GM12878 (cell line): ENCODE data around the gene LRRC10B. TPM values are rescaled to one million over a fixed set of nuclear protein-coding genes. Genes with fewer than 3 reads are reported as not detected.
"Not testable (repeated sequence)": the region's sequence is repeated elsewhere in the genome, so short reads cannot be mapped to it uniquely, and the experiment has no call there.

Experiments
- ATAC-seq: fragments of 200-7000 bp; cut with Tn5 transposase; 3 replicates; pipeline ENCODE4 v1.9.1; 2020; ENCODE audit warnings: mild to moderate bottlenecking, moderate library complexity
- BruUV-seq: library from RNA; stranded (reverse); fragments of 400-500 nt; replicated peaks from 2 replicates; lab custom pipeline; 2021; lab: Mats Ljungman, UMichigan
- CTCF ChIA-PET: fragments of 300-600 bp; sonication (Branson Sonifier 250); formaldehyde crosslinking; extraction: SDS; loops from one replicate; lab custom pipeline; 2021; ENCODE audit warnings: inconsistent platforms; lab: Yijun Ruan, JAX
- POLR2A ChIA-PET: fragments of 350-600 bp; formaldehyde crosslinking; extraction: SDS; loops from one replicate; lab custom pipeline; 2021; ENCODE audit warnings: inconsistent platforms; lab: Charles Lee
- RAD21 ChIA-PET: fragments of 300-600 bp; sonication (Branson Sonifier 250); formaldehyde crosslinking; loops from one replicate; lab custom pipeline; 2023; ENCODE audit warnings: antibody characterized with exemption; ENCODE audit not compliant: unreplicated experiment; lab: Charles Lee
- SMC1A ChIA-PET: fragments of 300-600 bp; sonication (Branson Sonifier 250); formaldehyde crosslinking; loops from one replicate; lab custom pipeline; 2023; ENCODE audit not compliant: unreplicated experiment, uncharacterized antibody; lab: Charles Lee
- DNase-seq: peaks from one replicate; pipeline ENCODE4 v3.0.0-alpha.2; 2011; ENCODE audit warnings: low read depth, low spot score
- FAIRE-seq: peaks from 3 replicates; lab custom pipeline; 2011; peaks lifted over from hg19 to GRCh38; lab: Jason Lieb, UNC
- H2AFZ ChIP-seq: 2 replicates; pipeline ENCODE4 v1.6.0; 2011; ENCODE audit warnings: low read depth, low read length, control low read depth; ENCODE audit not compliant: control insufficient read depth
- H3K27ac ChIP-seq: 2 replicates; pipeline ENCODE4 v1.5.1; 2011; ENCODE audit warnings: control low read depth; ENCODE audit not compliant: control insufficient read depth, insufficient read depth
- H3K27me3 ChIP-seq, 2 experiments: replicated peaks in 1 of 2; 2 replicates each; pipeline versions ENCODE4 v1.6.0 to v1.6.1; 2011; ENCODE audit warnings: low read length in 1 of 2; ENCODE audit not compliant: control insufficient read depth in 2 of 2, insufficient read depth in 2 of 2
- H3K36me3 ChIP-seq, 2 experiments: 2 replicates each; pipeline ENCODE4 v1.5.1; 2011; ENCODE audit warnings: low read length in 1 of 2; ENCODE audit not compliant: control insufficient read depth in 2 of 2, insufficient read depth in 2 of 2
- H3K4me1 ChIP-seq: 2 replicates; pipeline ENCODE4 v1.6.1; 2011; ENCODE audit warnings: mild to moderate bottlenecking, low read length, moderate library complexity, mixed read lengths; ENCODE audit not compliant: control insufficient read depth, insufficient read depth
- H3K4me2 ChIP-seq: 2 replicates; pipeline ENCODE4 v1.6.0; 2011; ENCODE audit warnings: control low read depth; ENCODE audit not compliant: control insufficient read depth, insufficient read depth
- H3K4me3 ChIP-seq: fragments of 200-600 bp; sonication (generic); 2 replicates; pipeline ENCODE4 v1.5.1; 2016
- H3K79me2 ChIP-seq: 2 replicates; pipeline ENCODE4 v1.6.0; 2011; ENCODE audit warnings: low read length; ENCODE audit not compliant: control insufficient read depth, insufficient read depth
- H3K9ac ChIP-seq: 2 replicates; pipeline ENCODE4 v1.8.0; 2011; ENCODE audit warnings: low read length, control low read depth, mixed read lengths; ENCODE audit not compliant: control insufficient read depth, insufficient read depth
- H3K9me3 ChIP-seq: replicated peaks from 3 replicates; pipeline ENCODE4 v1.5.1; 2011; ENCODE audit warnings: mild to moderate bottlenecking, low read length; ENCODE audit not compliant: control insufficient read depth, insufficient read depth
- H4K20me1 ChIP-seq: 2 replicates; pipeline ENCODE4 v1.6.0; 2011; ENCODE audit not compliant: control insufficient read depth, insufficient read depth
- HDAC6 ChIP-seq: fragments of 200-600 bp; sonication (generic); IDR thresholded peaks from one replicate; pipeline ENCODE4 v1.8.0; 2017; ENCODE audit warnings: antibody characterized with exemption; ENCODE audit not compliant: unreplicated experiment
- HDGF ChIP-seq: fragments of 450-650 bp; IDR thresholded peaks from 2 replicates; pipeline ENCODE4 v1.6.1; 2016; ENCODE audit warnings: antibody characterized with exemption
- KLF5 ChIP-seq: fragments of 450-650 bp; IDR thresholded peaks from 2 replicates; pipeline ENCODE4 v1.6.1; 2014; ENCODE audit warnings: mild to moderate bottlenecking; ENCODE audit not compliant: partially characterized antibody
- NFXL1 ChIP-seq: fragments of 450-650 bp; IDR thresholded peaks from 2 replicates; pipeline ENCODE4 v1.6.1; 2017; ENCODE audit warnings: antibody characterized with exemption, mild to moderate bottlenecking, borderline replicate concordance
- RELA ChIP-seq: fragments of 450-650 bp; IDR thresholded peaks from 2 replicates; pipeline ENCODE4 v1.8.0; 2014; ENCODE audit warnings: borderline replicate concordance; ENCODE audit not compliant: partially characterized antibody
- SMAD5 ChIP-seq: IDR thresholded peaks from 2 replicates; pipeline ENCODE4 v1.6.1; 2016; ENCODE audit warnings: antibody characterized with exemption, low read depth
- SMARCA5 ChIP-seq: fragments of 450-650 bp; IDR thresholded peaks from 2 replicates; pipeline ENCODE4 v1.6.1; 2017; ENCODE audit warnings: mild to moderate bottlenecking
- WGBS: methylation state at CpG from one replicate; pipeline ENCODE4 v1.1.6; 2016; ENCODE audit warnings: low lambda C conversion rate; ENCODE audit not compliant: insufficient replicate concordance, insufficient coverage; ENCODE audit errors: missing lambda C conversion rate; 5-methylcytosine and 5-hydroxymethylcytosine counted together
- in situ Hi-C: fragments of 300-500 bp; cut with MboI; formaldehyde crosslinking; loops from 9 replicates; pipeline ENCODE4 v1.14.3; 2018; ENCODE audit warnings: mixed read lengths
- intact Hi-C: fragments of 100-400 bp; cut with micrococcal nuclease; formaldehyde crosslinking; loops from one replicate; pipeline ENCODE4 v1.14.2; 2022; ENCODE audit not compliant: unreplicated experiment
- polyA plus RNA-seq, 11 experiments: library from polyadenylated mRNA; depleted of rRNA in 4 of 11; unstranded in 6 of 11; stranded (reverse) in 5 of 11; fragments of >200 nt; fragmentation: Nextera tagmentation in 4 of 11; fragmentation: Illumina TruSeq in 1 of 11; extraction: Ambion mirVana in 4 of 11; extraction: Trizol in 1 of 11; gene quantifications; 1 replicate in 1 of 11; 2 replicates in 10 of 11; pipeline versions ENCODE4 v1.2.1 to v1.2.3, GENCODE V29; 2011 to 2016; ENCODE audit warnings: inconsistent platforms in 2 of 11, missing spikeins in 2 of 11, low read depth in 1 of 11
- total RNA-seq, 4 experiments: library from RNA; depleted of rRNA in 3 of 4; stranded (reverse); fragments of >200 nt in 3 of 4; fragmentation: Illumina TruSeq in 1 of 4; extraction: Trizol in 1 of 4; gene quantifications; 2 replicates each; pipeline versions ENCODE4 v1.2.1 to v1.2.3, GENCODE V29; 2013 to 2021
- TF ChIP-seq, protein P1 (sequence below): IDR thresholded peaks from 2 replicates; pipeline ENCODE4 v1.6.1; 2011; ENCODE audit warnings: mild to moderate bottlenecking, low read depth, low read length, moderate library complexity; ENCODE audit not compliant: insufficient replicate concordance

LRRC10B gene
- total and polyA plus RNA-seq, 10 of the 15 experiments (the other 5 are each of a cell fraction or from before 2014, with no cell fraction given) = not detected

GRCh38 chr11:61460986-61461385 is 47.6 kb upstream of the LRRC10B start:
- no TSS peak for BruUV-seq
- no peaks in the 10 kb centered on the region for H3K79me2 ChIP-seq
- no peak overlapping the region for H3K4me2 ChIP-seq
- H3K4me3 ChIP-seq = no peak overlapping the region
- H3K27ac ChIP-seq = no peak overlapping the region
- H3K9ac ChIP-seq = no peak overlapping the region
- CTCF ChIA-PET = no interaction called here
- no peak for TF ChIP-seq KLF5
- TF ChIP-seq SMARCA5 = no peak
- no peak for TF ChIP-seq RELA
- no peak for TF ChIP-seq HDGF
- TF ChIP-seq, protein P1, sequence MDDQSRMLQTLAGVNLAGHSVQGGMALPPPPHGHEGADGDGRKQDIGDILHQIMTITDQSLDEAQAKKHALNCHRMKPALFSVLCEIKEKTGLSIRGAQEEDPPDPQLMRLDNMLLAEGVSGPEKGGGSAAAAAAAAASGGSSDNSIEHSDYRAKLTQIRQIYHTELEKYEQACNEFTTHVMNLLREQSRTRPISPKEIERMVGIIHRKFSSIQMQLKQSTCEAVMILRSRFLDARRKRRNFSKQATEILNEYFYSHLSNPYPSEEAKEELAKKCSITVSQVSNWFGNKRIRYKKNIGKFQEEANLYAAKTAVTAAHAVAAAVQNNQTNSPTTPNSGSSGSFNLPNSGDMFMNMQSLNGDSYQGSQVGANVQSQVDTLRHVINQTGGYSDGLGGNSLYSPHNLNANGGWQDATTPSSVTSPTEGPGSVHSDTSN = no peak
- no peak for TF ChIP-seq HDAC6
- TF ChIP-seq NFXL1 = no peak
- no peak for TF ChIP-seq SMAD5
- in situ Hi-C loops (no loop called here), intact Hi-C loops (no loop called here)
- RAD21 ChIA-PET = no interaction called here
- no peaks in the 10 kb centered on the region for H3K36me3 ChIP-seq
- DNase-seq (no peak), FAIRE-seq (no peak), ATAC-seq (no peak)
- H3K9me3 ChIP-seq = no peaks in the 10 kb centered on the region
- H4K20me1 ChIP-seq = 0 out of 2 replicates have a peak, but pooled peaks cover 2% of the 10 kb centered on the region
- SMC1A ChIA-PET = no interaction called here
- H2AFZ ChIP-seq = no peak overlapping the region
- POLR2A ChIA-PET = no interaction called here
- H3K27me3 ChIP-seq = no peaks in the 10 kb centered on the region
- 97% methylated on average over 5 of the region's 5 CpGs for WGBS
- no peaks in the 10 kb centered on the region for H3K4me1 ChIP-seq

GRCh38 chr11:61467602-61468001 is 40.9 kb upstream of the LRRC10B start:
- FAIRE-seq, H3K36me3 ChIP-seq, RAD21 ChIA-PET, intact Hi-C loops, H3K4me3 ChIP-seq, POLR2A ChIA-PET, DNase-seq, H3K79me2 ChIP-seq, BruUV-seq, H3K4me1 ChIP-seq, H3K27ac ChIP-seq, ATAC-seq, H3K27me3 ChIP-seq, H3K9me3 ChIP-seq, SMC1A ChIA-PET, in situ Hi-C loops, H2AFZ ChIP-seq, H3K9ac ChIP-seq, H3K4me2 ChIP-seq, H4K20me1 ChIP-seq: not testable (repeated sequence)
- 81% methylated on average over 6 of the region's 6 CpGs for WGBS
- CTCF ChIA-PET = interaction anchor here (2.2 kb wide), 1 partner anchor 14 kb away, joined by 7 read pairs; a partner anchor contains a TSS
